ENCODE results near the gene ITPRID2. TPM values are rescaled to one million over a fixed set of nuclear protein-coding genes. Genes with fewer than 3 reads are reported as not detected.
"Not testable (repeated sequence)": the region's sequence is repeated elsewhere in the genome, so short reads cannot be mapped to it uniquely, and the experiment has no call there.

Gene ITPRID2
- total RNA-seq, 2 donors from 2014 or later: 52.1 to 60.1 TPM

DNA sequence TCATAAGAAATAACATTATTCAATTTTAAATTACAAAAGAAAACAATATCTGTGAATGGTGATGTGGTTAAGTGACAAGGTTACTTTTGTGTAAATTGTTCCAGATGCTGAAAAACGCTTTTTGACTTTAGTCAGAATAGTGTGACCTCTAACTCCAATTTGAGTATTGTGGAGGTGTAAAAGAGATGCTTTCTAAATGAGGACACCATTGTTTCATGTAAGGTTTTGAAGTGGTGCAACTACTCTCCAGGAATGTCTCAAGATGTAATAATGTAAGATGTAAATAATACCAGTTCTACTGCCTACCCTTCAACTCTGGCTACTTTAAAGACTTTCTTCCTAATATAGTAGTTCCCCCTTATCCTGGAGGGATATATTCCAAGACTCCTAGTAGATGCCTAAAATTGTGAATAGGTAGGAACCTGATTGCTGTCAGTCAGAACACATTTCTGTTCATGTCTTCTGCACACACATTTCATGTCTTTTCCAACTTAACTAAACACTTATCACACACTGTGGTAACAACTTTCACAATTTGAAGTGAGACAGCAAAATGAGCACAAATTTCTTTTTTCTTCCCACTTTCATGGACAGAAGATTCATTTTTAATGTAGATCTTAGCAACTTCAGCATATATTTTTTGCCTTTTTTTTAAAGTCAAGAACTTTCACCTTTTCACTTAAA lies 55.1 kb downstream of the ITPRID2 start:
- DNase-seq (no peak), ATAC-seq (replicated peaks in 1 of 2) (peak; percentile 77 to 89)
- peaks cover 36% of the 10 kb centered on the region for H3K27me3 Mint-ChIP-seq (ENCODE audit: low read depth)
- H3K9me3 Mint-ChIP-seq: no peaks in the 10 kb centered on the region
- no peak overlapping the region for H3K4me3 Mint-ChIP-seq
- no peak overlapping the region for H3K27ac Mint-ChIP-seq
- peaks cover 10% of the 10 kb centered on the region for H3K4me1 Mint-ChIP-seq (ENCODE audit: low read depth)
- no peaks in the 10 kb centered on the region for H3K36me3 Mint-ChIP-seq (ENCODE audit: insufficient read depth in 2 of 2)

DNA sequence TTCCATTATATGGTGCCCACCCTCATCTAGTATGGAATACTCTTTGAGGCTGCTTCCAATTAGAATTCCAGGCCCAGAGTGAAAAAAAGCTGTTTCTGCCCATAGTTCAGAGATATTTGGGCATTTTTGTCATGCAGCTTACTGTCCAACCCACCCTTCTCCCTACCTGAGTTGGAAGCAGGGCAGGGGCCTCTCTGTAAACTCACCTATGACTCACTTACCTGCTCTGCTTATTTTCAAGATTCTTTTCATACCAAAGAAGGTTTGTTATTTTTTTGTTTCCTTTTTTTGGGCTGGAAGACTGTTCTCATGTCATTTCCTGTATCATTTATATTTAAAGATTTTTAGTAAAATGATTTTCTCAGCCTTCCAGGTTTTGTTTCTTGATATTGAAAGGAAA lies 55.7 kb downstream of the ITPRID2 start:
- ATAC-seq (replicated peaks in 1 of 2): no peak
- Mint-ChIP-seq H3K4me1 (ENCODE audit: low read depth) (peaks cover 14% of the 10 kb centered on the region), H3K36me3 (ENCODE audit: insufficient read depth in 2 of 2) (no peaks in the 10 kb centered on the region), H3K27me3 (ENCODE audit: low read depth) (peaks cover 36% of the 10 kb centered on the region), H3K27ac (no peak overlapping the region), H3K4me3 (no peak overlapping the region), H3K9me3 (no peaks in the 10 kb centered on the region)
- DNase-seq: no peak

DNA sequence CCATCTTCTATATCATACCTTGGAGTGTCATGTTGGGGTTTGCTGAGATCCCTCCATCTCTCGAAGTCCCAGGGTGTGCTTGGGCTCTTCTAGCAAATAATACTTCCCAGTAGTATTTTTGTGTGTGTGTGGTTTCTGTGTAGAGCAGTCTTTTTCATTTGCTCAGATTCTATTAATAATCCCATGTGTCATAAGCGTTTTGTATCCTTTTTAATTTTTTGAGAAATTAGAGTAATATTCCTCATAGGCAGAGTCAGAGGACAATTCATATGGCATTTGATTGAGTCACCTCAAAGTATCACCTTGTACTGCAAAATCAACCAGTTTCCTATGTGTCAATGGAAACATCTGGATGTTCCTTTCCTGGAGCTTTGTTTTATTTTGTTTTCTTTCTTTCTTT lies 56.7 kb downstream of the ITPRID2 start:
- Mint-ChIP-seq H3K4me3 (no peak overlapping the region), H3K36me3 (ENCODE audit: insufficient read depth in 2 of 2) (no peaks in the 10 kb centered on the region), H3K9me3 (no peaks in the 10 kb centered on the region), H3K4me1 (ENCODE audit: low read depth) (peaks cover 18% of the 10 kb centered on the region), H3K27ac (no peak overlapping the region), H3K27me3 (ENCODE audit: low read depth) (peaks cover 36% of the 10 kb centered on the region)
- ATAC-seq (replicated peaks in 1 of 2) (no peak), DNase-seq (no peak)

DNA sequence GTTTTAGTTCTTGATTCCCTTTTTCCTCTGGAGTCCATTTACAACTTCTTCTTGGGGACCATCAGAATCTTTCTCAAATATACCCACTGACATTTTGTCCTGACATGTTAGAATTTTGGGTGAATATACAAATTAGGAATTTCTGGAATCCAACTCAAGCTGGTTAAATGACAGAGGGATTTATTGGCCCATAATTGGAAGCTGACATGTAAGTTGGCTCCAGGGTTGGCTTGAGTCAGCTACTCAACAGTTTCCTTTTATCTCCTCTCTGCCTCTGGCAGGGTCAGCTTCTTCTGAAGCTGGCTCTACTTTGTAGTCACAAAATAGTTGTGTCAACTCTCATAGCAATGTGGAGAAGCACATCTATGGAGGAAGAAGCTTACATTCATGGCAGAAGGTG lies 57.5 kb downstream of the ITPRID2 start:
- DNase-seq (no peak), ATAC-seq (replicated peaks in 1 of 2) (no peak)
- Mint-ChIP-seq H3K4me1 (ENCODE audit: low read depth) (peaks cover 25% of the 10 kb centered on the region), H3K9me3 (no peaks in the 10 kb centered on the region), H3K4me3 (no peak overlapping the region), H3K27me3 (ENCODE audit: low read depth) (peaks cover 42% of the 10 kb centered on the region), H3K27ac (no peak overlapping the region), H3K36me3 (ENCODE audit: insufficient read depth in 2 of 2) (no peaks in the 10 kb centered on the region)

DNA sequence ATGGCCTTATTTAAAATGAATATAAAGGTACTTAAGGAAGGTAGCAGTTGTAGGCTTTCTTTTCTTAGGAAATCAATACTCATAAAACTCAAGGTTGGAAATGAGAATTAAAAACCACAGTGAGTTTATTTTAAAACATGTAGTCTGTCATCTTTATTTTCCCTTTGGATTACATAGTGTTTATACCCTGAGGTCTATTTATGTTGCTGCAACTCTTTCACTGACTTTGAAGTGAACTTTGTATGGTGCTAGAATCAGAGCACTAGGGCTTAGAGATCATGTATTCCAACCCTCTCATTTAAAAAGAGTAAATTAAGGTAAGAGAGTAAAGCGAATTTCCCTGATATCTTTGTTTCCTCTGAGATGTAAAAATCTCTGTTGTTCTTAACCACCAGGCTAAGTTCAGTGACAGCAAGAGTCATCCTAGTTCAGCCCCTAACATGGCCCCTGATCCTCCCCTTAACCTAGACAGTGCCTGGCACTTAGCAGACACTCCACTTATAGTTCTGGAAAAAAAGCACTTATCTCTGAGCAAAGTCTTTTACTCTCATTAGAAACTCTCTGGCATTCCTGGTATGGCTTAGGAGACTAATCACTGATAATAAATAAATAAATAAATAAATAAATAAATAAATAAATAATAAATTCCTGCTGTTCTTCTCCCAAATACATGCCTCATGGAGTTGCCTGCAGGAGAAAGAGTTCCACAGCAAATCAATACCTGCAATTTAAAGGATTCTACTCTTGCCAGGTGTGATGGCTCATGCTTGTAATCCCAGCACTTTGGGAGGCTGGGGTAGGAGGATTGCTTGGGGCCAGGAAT lies 61.1 kb downstream of the ITPRID2 start:
- Mint-ChIP-seq H3K36me3 (ENCODE audit: insufficient read depth in 2 of 2) (no peaks in the 10 kb centered on the region), H3K4me1 (ENCODE audit: low read depth) (peaks cover 30% of the 10 kb centered on the region), H3K27me3 (ENCODE audit: low read depth) (peaks cover 29% of the 10 kb centered on the region), H3K4me3 (no peak overlapping the region), H3K9me3 (no peaks in the 10 kb centered on the region), H3K27ac (no peak overlapping the region)
- no peak for DNase-seq
- peak; percentile 32 to 38 for ATAC-seq (replicated peaks in 1 of 2)

DNA sequence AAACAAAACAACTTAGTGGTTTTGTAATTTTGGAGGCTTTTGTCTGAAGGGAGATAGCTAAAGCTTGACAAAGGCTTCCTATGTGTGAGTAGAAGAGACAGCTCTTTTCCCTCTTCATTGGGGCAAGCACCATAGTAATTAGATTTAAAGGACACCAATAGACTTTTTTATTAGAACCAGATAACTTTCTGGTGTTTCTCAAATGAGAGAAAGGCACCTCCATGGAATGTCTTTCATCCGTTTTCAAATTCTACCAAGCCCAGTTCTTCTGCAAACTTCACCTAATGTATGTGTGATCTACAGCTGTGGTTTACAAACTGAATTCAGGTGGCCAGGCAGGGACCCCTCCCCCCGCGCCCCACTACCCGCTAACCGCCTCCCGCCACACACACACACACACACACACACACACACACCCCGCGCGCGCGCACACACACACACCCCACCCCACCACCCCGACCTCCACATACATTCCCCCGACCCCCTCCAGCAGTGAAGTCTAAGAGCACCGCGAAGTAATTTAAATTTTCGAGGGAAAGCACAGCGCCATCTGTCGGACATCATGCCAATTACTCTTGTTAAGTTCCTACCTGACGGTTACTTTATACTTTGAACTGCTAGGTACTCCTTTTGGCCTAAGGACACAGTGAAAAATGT lies 62.5 kb downstream of the ITPRID2 start:
- Mint-ChIP-seq H3K27me3 (ENCODE audit: low read depth) (peaks cover 18% of the 10 kb centered on the region), H3K36me3 (ENCODE audit: insufficient read depth in 2 of 2) (no peaks in the 10 kb centered on the region), H3K27ac (peak overlapping the region; percentile 28), H3K4me3 (peak overlapping the region; percentile 51 to 73), H3K9me3 (no peaks in the 10 kb centered on the region), H3K4me1 (ENCODE audit: low read depth) (peaks cover 30% of the 10 kb centered on the region)
- peak; percentile 70 to 75 for ATAC-seq (replicated peaks in 1 of 2)
- DNase-seq: peak; percentile 66 to 69

DNA sequence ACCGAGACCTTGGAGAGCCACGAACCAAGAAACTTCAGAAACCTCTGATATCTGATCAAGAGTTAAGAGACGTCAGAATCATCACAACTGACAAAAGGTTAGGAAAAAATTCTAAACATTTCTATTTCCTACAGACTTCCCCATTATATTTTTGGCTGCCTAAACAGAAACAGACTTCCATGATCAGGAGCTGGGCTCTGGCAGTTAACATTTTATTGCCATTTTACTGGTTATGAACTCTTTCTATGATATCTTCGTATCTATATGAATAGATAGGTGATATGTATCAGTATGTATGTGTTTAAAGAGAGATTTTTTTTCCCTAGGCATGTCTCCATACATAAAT lies 63.0 kb downstream of the ITPRID2 start:
- H3K27me3 Mint-ChIP-seq (ENCODE audit: low read depth): peaks cover 13% of the 10 kb centered on the region
- peaks cover 30% of the 10 kb centered on the region for H3K4me1 Mint-ChIP-seq (ENCODE audit: low read depth)
- no peaks in the 10 kb centered on the region for H3K9me3 Mint-ChIP-seq
- no peak overlapping the region for H3K27ac Mint-ChIP-seq
- H3K4me3 Mint-ChIP-seq: peak overlapping the region; percentile 51 to 73
- DNase-seq: no peak
- no peak for ATAC-seq (replicated peaks in 1 of 2)
- H3K36me3 Mint-ChIP-seq (ENCODE audit: insufficient read depth in 2 of 2): no peaks in the 10 kb centered on the region

DNA sequence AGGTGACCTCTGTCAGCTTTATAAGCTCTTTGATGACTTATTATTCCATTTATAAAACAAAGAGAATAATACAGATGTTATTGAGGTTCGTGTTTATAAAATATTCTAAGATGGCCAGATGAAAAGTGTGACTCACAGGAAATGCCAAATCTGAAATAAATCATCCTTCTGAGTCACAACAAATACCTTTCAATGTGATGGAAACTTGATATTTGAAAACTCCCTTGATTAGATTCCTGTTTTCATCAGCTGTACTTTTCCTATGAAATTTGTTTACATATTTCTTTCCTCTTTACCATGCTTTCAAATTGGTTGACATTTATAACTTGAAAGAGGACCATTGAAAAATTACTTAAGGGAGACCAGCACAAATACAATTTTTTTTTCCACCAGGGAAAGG lies 63.5 kb downstream of the ITPRID2 start:
- ATAC-seq (replicated peaks in 1 of 2) (no peak), DNase-seq (no peak)
- H3K9me3 Mint-ChIP-seq: no peaks in the 10 kb centered on the region
- no peak overlapping the region for H3K4me3 Mint-ChIP-seq
- H3K36me3 Mint-ChIP-seq (ENCODE audit: insufficient read depth in 2 of 2): no peaks in the 10 kb centered on the region
- H3K27me3 Mint-ChIP-seq (ENCODE audit: low read depth): peaks cover 8% of the 10 kb centered on the region
- H3K4me1 Mint-ChIP-seq (ENCODE audit: low read depth): peaks cover 30% of the 10 kb centered on the region
- H3K27ac Mint-ChIP-seq: no peak overlapping the region

DNA sequence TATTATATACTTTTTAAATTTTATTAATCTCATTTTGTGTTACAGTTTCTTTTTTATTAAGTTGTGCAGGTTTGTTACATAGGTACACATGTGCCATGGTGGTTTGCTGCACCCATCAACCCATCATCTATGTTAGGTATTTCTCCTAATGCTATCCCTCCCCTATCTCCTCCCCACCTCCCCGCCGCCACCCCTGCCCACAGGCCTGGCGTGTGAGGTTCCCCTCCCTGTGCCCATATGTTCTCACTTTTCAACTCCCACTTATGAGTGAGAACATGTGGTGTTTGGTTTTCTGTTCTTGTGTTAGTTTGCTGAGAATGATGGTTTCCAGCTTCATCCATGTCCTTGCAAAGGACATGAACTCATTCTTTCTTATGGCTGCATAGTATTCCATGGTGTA lies 64.3 kb downstream of the ITPRID2 start:
- H3K27ac Mint-ChIP-seq; ATAC-seq (replicated peaks in 1 of 2); H3K4me3 Mint-ChIP-seq; H3K9me3 Mint-ChIP-seq; H3K36me3 Mint-ChIP-seq (ENCODE audit: insufficient read depth in 2 of 2); DNase-seq: not testable (repeated sequence)
- peaks cover 30% of the 10 kb centered on the region for H3K4me1 Mint-ChIP-seq (ENCODE audit: low read depth)
- H3K27me3 Mint-ChIP-seq (ENCODE audit: low read depth): peaks cover 12% of the 10 kb centered on the region

DNA sequence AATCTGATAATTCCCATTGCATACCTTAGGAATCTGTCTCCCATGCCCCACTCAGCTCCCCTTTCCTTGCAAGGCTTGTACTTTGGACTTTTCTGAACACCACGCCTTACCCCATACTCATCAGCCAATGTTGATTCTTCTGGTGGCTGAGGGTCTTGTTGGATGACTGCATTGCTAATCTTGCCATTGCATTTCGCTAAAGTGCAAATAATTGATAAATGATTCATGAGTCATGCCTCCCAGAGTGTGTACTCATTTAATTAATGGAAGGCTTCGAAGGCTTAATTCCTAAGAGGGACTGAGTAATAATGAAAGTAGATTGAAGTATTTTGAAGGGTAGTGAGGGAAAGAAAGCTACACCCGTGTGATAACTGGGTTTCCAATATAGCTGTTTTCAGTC lies 66.1 kb downstream of the ITPRID2 start:
- peaks cover 15% of the 10 kb centered on the region for H3K27me3 Mint-ChIP-seq (ENCODE audit: low read depth)
- no peaks in the 10 kb centered on the region for H3K36me3 Mint-ChIP-seq (ENCODE audit: insufficient read depth in 2 of 2)
- no peak for ATAC-seq (replicated peaks in 1 of 2)
- H3K9me3 Mint-ChIP-seq: no peaks in the 10 kb centered on the region
- peaks cover 18% of the 10 kb centered on the region for H3K4me1 Mint-ChIP-seq (ENCODE audit: low read depth)
- H3K4me3 Mint-ChIP-seq: no peak overlapping the region
- H3K27ac Mint-ChIP-seq: no peak overlapping the region
- DNase-seq: no peak

DNA sequence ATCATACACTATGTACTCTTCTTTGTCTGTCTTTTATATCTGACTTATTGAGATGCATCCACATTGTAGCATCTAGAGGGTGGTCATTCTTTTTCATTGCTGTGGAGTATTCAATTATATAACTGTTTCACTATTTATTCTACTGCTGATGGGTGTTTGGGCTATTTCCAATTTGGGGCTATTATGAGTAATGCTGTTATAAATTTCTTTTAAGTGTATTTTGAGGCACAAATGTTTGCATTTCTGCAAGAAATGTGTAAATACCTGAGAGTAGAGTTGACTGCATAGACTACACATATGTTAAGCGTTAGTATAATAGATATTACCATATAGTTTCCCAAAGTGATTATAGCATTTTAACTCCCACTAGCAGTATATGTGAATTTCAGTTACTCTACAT lies 67.2 kb downstream of the ITPRID2 start:
- Mint-ChIP-seq H3K27me3 (ENCODE audit: low read depth) (peaks cover 11% of the 10 kb centered on the region), H3K27ac (no peak overlapping the region), H3K9me3 (no peaks in the 10 kb centered on the region), H3K4me1 (ENCODE audit: low read depth) (peaks cover 13% of the 10 kb centered on the region), H3K36me3 (ENCODE audit: insufficient read depth in 2 of 2) (no peaks in the 10 kb centered on the region), H3K4me3 (no peak overlapping the region)
- no peak for ATAC-seq (replicated peaks in 1 of 2)
- DNase-seq: no peak

DNA sequence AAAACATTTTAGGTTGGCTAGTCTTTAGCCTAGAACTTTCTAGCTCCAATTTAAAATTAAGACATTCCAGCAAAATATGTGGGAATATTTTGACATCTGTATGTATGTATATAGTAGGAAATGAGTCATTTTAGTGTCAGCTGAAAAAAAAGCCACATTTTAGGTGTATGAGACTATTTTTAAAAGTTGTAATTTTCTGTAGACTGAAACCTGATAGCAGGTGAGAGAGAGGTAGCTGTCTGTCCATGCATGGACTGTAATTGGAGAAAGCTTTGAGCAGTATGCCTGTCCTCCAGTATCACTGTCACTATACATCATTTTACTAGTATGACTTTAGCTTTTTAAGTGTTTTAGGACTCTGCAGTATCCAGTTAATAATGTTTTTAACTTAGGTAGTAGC lies 68.0 kb downstream of the ITPRID2 start:
- no peak for DNase-seq
- H3K9me3 Mint-ChIP-seq: no peaks in the 10 kb centered on the region

DNA sequence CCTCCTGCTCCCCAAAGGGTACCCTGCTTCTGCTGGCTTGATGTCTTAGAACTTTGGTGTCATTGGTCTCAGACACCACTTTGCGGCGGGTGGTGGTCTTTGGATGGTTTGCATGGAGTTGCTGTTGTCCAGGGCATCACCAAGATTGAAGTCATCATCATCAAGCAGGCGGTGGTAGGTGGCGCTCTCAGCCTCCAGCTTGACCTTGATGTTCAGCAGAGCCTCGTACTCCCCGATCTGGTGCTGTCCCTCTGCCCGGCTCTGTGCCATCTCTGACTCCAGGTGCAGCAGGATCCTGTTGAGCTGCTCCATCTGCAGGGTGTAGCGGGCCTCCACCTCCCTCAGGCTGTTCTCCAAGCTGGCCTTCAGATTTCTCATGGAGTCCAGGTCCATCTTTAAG lies 69.6 kb downstream of the ITPRID2 start:
- peaks cover 15% of the 10 kb centered on the region for H3K27me3 Mint-ChIP-seq (ENCODE audit: low read depth)
- H3K4me1 Mint-ChIP-seq (ENCODE audit: low read depth); ATAC-seq (replicated peaks in 1 of 2); H3K27ac Mint-ChIP-seq; H3K36me3 Mint-ChIP-seq (ENCODE audit: insufficient read depth in 2 of 2); H3K4me3 Mint-ChIP-seq; DNase-seq; H3K9me3 Mint-ChIP-seq: not testable (repeated sequence)

More for the DNA sequence above, 68.0 kb downstream of the ITPRID2 start:
- Mint-ChIP-seq H3K27ac (no peak overlapping the region), H3K27me3 (ENCODE audit: low read depth) (peaks cover 8% of the 10 kb centered on the region), H3K4me3 (no peak overlapping the region), H3K4me1 (ENCODE audit: low read depth) (peaks cover 8% of the 10 kb centered on the region), H3K36me3 (ENCODE audit: insufficient read depth in 2 of 2) (no peaks in the 10 kb centered on the region)
- ATAC-seq (replicated peaks in 1 of 2): no peak

All from activated T-cell treated with anti-CD3 and anti-CD28 coated beads, Interleukin-2, amount 50 U/mL, for 72 hours (primary cell).